SK-N-MC (cell line): Measurements from ENCODE around the gene IPO5.

ENCODE experiments used
- EZH2 ChIP-seq: fragments of 200-600 bp; sonication (generic); IDR thresholded peaks from one replicate; pipeline ENCODE4 v1.6.1; 2017; ENCODE audit warnings: antibody characterized with exemption
- FOXP2 ChIP-seq: optimal IDR thresholded peaks from 2 replicates; pipeline ENCODE3; 2011; ENCODE audit warnings: mild to moderate bottlenecking, moderate library complexity; ENCODE audit not compliant: insufficient read depth; ENCODE audit errors: extremely low read length, control extremely low read depth
- POLR2AphosphoS5 ChIP-seq: IDR thresholded peaks from 2 replicates; pipeline ENCODE4 v1.6.1; 2012; ENCODE audit warnings: mild to moderate bottlenecking, low read depth, low read length, borderline replicate concordance

- no peak for TF ChIP-seq EZH2
- no peak for TF ChIP-seq POLR2AphosphoS5
- no peak for TF ChIP-seq FOXP2
Measured at GRCh38 chr13:97978651-97979050, 25.2 kb downstream of the IPO5 start.
